CD4-positive, alpha-beta T cell (primary cell): ENCODE results near the gene EPS15. TPM values are rescaled to one million over a fixed set of nuclear protein-coding genes. Genes with fewer than 3 reads are reported as not detected.

Source experiments
- ATAC-seq: fragments of 200-7000 bp; cut with Tn5 transposase; one replicate; pipeline ENCODE4 v1.10.0; 2022; ENCODE audit warnings: mild to moderate bottlenecking; ENCODE audit not compliant: poor library complexity
- CTCF ChIA-PET: fragments of 350-600 bp; sonication (Branson Sonifier 250); formaldehyde crosslinking; loops from one replicate; lab custom pipeline; 2021; ENCODE audit warnings: antibody characterized with exemption, inconsistent platforms; lab: Charles Lee
- POLR2A ChIA-PET: fragments of 350-600 bp; sonication (Branson Sonifier 250); formaldehyde crosslinking; loops from one replicate; lab custom pipeline; 2021; ENCODE audit warnings: antibody characterized with exemption, inconsistent platforms; lab: Charles Lee
- DNase-seq, 14 experiments: peaks; one replicate each; pipeline ENCODE4 v3.0.0-alpha.2; 2013 to 2020; ENCODE audit warnings: mixed read lengths in 2 of 14
- H3K27ac ChIP-seq, 2 donors: one replicate each; pipeline versions ENCODE4 v1.5.1 to v1.7.0; 2013; ENCODE audit warnings: low read length in 2 of 2, low read depth in 1 of 2, mild to moderate bottlenecking in 1 of 2
- H3K27me3 ChIP-seq, 2 experiments: 1 replicate in 1 of 2; 2 replicates in 1 of 2; pipeline versions ENCODE4 v1.6.1 to v1.7.0; 2013; ENCODE audit warnings: low read length in 2 of 2, control low read depth in 1 of 2, mild to moderate bottlenecking in 1 of 2, moderate library complexity in 1 of 2; ENCODE audit not compliant: insufficient read depth in 2 of 2, control insufficient read depth in 1 of 2
- H3K36me3 ChIP-seq: one replicate; pipeline ENCODE4 v1.6.1; 2013; ENCODE audit warnings: low read length, control low read depth; ENCODE audit not compliant: insufficient read depth
- H3K4me1 ChIP-seq: one replicate; pipeline ENCODE4 v1.6.1; 2013; ENCODE audit warnings: low read length, control low read depth; ENCODE audit not compliant: insufficient read depth
- H3K4me3 ChIP-seq: one replicate; pipeline ENCODE4 v1.5.1; 2013; ENCODE audit warnings: mild to moderate bottlenecking, low read length, moderate library complexity
- H3K9me3 ChIP-seq, 2 experiments: 1 replicate in 1 of 2; 2 replicates in 1 of 2; pipeline versions ENCODE4 v1.6.1 to v1.7.0; 2013; ENCODE audit warnings: low read length in 2 of 2, mild to moderate bottlenecking in 2 of 2, control low read depth in 1 of 2, moderate library complexity in 1 of 2; ENCODE audit not compliant: control insufficient read depth in 1 of 2, insufficient read depth in 1 of 2
- H3K27ac Mint-ChIP-seq: one replicate; pipeline ENCODE4 v1.8.0; 2020; ENCODE audit warnings: mixed read lengths
- H3K27me3 Mint-ChIP-seq: one replicate; pipeline ENCODE4 v1.8.0; 2021; ENCODE audit warnings: mixed read lengths
- H3K36me3 Mint-ChIP-seq: one replicate; pipeline ENCODE4 v1.8.0; 2021; ENCODE audit warnings: low read depth, mixed read lengths
- H3K4me1 Mint-ChIP-seq: one replicate; pipeline ENCODE4 v1.8.0; 2021; ENCODE audit warnings: low read depth, mixed read lengths
- H3K4me3 Mint-ChIP-seq: one replicate; pipeline ENCODE4 v1.8.0; 2020; ENCODE audit warnings: mild to moderate bottlenecking, mixed read lengths
- H3K9me3 Mint-ChIP-seq: one replicate; pipeline ENCODE4 v1.8.0; 2020; ENCODE audit warnings: mixed read lengths
- intact Hi-C, 2 experiments: fragments of 100-400 bp; cut with DNase I in 1 of 2; cut with micrococcal nuclease in 1 of 2; formaldehyde crosslinking; loops; one replicate each; pipeline versions ENCODE4 v1.15.1 to v1.9.0; 2023 to 2025; cut with DNase I, micrococcal nuclease
- total RNA-seq, 174 experiments: library from RNA in 2 of 174; stranded (reverse) in 2 of 174; gene quantifications; one replicate each; pipeline ENCODE4 v1.2.3 and lab custom pipeline; 2021 to 2026
- TF ChIP-seq, protein P1 (sequence below): fragments of 200-600 bp; IDR thresholded peaks from one replicate; pipeline ENCODE4 v1.8.0; 2022; ENCODE audit warnings: antibody characterized with exemption, mild to moderate bottlenecking

EPS15 gene
- total RNA-seq, 2 experiments from 2014 or later, result 44.5 to 47.9 TPM

DNA sequence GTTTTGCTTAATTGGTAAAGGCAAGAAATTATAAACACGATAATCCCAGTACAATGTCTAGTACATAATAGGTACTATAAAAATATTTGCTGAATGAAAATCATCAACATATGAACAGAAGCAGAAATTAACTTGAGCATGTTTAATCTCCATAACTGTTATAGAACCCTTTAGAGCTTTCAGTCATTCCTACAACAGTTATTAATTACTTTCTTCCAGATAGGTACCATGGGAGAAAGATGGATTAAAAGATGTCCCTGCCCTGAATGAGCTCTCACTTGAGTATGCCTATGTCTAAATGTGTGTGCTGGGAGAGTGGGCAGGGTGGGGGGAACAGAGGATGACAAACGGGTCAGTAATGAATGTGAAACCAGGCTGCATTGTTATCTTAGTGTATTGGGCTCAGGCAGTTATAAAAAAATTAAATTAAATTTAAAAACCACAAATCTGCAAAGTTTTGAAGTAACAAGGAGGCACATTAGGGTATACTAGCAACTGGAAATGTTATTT, 2.4 kb downstream of the EPS15 start:
- Histone ChIP-seq H3K27ac (peak overlapping the region in 1 of 2 donors; percentile 23), H3K4me3 (peak overlapping the region; percentile 6), H3K4me1 (peaks cover 29% of the 10 kb centered on the region), H3K27me3 (no peaks in the 10 kb centered on the region), H3K9me3 (no peaks in the 10 kb centered on the region), H3K36me3 (no peaks in the 10 kb centered on the region)
- no peaks in the 10 kb centered on the region for H3K9me3 Mint-ChIP-seq
- peak overlapping the region; percentile 76 for H3K4me3 Mint-ChIP-seq
- TF ChIP-seq, protein P1, sequence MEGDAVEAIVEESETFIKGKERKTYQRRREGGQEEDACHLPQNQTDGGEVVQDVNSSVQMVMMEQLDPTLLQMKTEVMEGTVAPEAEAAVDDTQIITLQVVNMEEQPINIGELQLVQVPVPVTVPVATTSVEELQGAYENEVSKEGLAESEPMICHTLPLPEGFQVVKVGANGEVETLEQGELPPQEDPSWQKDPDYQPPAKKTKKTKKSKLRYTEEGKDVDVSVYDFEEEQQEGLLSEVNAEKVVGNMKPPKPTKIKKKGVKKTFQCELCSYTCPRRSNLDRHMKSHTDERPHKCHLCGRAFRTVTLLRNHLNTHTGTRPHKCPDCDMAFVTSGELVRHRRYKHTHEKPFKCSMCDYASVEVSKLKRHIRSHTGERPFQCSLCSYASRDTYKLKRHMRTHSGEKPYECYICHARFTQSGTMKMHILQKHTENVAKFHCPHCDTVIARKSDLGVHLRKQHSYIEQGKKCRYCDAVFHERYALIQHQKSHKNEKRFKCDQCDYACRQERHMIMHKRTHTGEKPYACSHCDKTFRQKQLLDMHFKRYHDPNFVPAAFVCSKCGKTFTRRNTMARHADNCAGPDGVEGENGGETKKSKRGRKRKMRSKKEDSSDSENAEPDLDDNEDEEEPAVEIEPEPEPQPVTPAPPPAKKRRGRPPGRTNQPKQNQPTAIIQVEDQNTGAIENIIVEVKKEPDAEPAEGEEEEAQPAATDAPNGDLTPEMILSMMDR, result no peak
- peaks cover 80% of the 10 kb centered on the region for H3K4me1 Mint-ChIP-seq
- H3K36me3 Mint-ChIP-seq, result peaks cover 8% of the 10 kb centered on the region
- H3K27ac Mint-ChIP-seq, result peak overlapping the region; percentile 73
- DNase-seq (peak in 1 of 14 experiments; percentile 34), ATAC-seq (no peak)
- CTCF ChIA-PET, result interaction anchor here (1.0 to 1.4 kb wide), 4 partner anchors 12 to 73 kb away, joined by 3 to 5 read pairs (median 4); no protein-coding TSS in a partner anchor
- POLR2A ChIA-PET, result interaction anchor here (0.9 to 1.0 kb wide), 2 partner anchors 43 to 72 kb away, joined by 3 read pairs; no protein-coding TSS in a partner anchor
- H3K27me3 Mint-ChIP-seq, result no peaks in the 10 kb centered on the region
- intact Hi-C loops, result loop anchor here (5.0 to 10.0 kb wide), 5 partner anchors 52 to 542 kb away; partner anchors contain the start of genes BTF3L4 (in 1 of the 2), CDKN2C (in 1 of the 2), OSBPL9 (in 1 of the 2) and RNF11 (in 1 of the 2)

DNA sequence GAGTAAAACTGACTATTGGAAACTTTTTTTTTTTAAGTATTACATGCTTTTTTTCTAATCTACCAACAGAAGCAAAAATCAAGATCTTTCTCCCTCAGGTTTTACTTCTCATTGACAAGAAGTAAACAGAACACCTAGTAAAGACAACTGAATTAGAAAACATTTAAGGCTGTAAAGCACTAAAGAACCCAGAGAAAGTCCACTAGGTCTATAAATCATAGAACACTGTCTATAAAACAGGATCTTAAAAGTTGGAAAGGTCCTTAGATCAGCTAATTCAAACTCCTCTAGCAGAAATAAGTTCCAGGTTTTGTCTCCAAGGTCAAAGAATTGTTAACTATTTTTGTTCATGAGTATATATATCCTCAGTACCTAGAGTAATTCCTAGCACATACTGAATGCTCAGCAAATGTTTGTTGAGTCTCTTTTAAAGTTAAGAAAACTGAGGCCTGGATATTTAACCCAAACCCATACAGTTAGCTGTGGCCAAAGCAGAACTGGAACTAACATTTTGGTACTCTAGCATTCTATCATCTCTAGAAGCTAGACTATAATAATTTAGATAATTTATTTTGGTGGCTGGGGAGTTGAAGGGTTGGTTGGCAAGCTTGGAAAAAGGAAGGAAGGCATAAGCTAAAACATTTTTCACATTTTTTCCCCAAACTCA, 3.0 kb downstream of the EPS15 start:
- POLR2A ChIA-PET, result interaction anchor here (0.9 to 1.0 kb wide), 2 partner anchors 43 to 71 kb away, joined by 3 read pairs; no protein-coding TSS in a partner anchor
- H3K4me3 ChIP-seq, result no peak overlapping the region
- no peaks in the 10 kb centered on the region for H3K9me3 Mint-ChIP-seq

More for the DNA sequence above, 3.0 kb downstream of the EPS15 start:
- Mint-ChIP-seq H3K27me3 (no peaks in the 10 kb centered on the region), H3K4me3 (peak overlapping the region; percentile 76), H3K27ac (peak overlapping the region; percentile 73), H3K4me1 (peaks cover 81% of the 10 kb centered on the region), H3K36me3 (peaks cover 8% of the 10 kb centered on the region)
- CTCF ChIA-PET, result interaction anchor here (1.0 to 1.4 kb wide), 3 partner anchors 11 to 20 kb away, joined by 3 to 5 read pairs (median 4); no protein-coding TSS in a partner anchor
- H3K9me3 ChIP-seq, result no peaks in the 10 kb centered on the region
- TF ChIP-seq, protein P1, result no peak
- intact Hi-C loops, result loop anchor here (5.0 to 10.0 kb wide), 5 partner anchors 51 to 541 kb away; partner anchors contain the start of genes BTF3L4 (in 1 of the 2), CDKN2C (in 1 of the 2), OSBPL9 (in 1 of the 2) and RNF11 (in 1 of the 2)
- no peak for ATAC-seq
- DNase-seq, result no peak
- peak overlapping the region in 1 of 2 donors; percentile 23 for H3K27ac ChIP-seq
- H3K4me1 ChIP-seq, result peaks cover 34% of the 10 kb centered on the region
- no peaks in the 10 kb centered on the region for H3K36me3 ChIP-seq
- no peaks in the 10 kb centered on the region for H3K27me3 ChIP-seq
